Stomach smooth muscle (tissue), 2 donors: Measurements from ENCODE around the gene TLE6.
"Not testable (repeated sequence)": the region's sequence is repeated elsewhere in the genome, so short reads cannot be mapped to it uniquely, and the experiment has no call there.

ENCODE experiments used
- H3K27ac ChIP-seq: one replicate; pipeline ENCODE4 v1.7.0; 2013; ENCODE audit warnings: mild to moderate bottlenecking, low read length, inconsistent platforms
- H3K27me3 ChIP-seq, 2 donors: one replicate each; pipeline ENCODE4 v1.7.0; 2013; ENCODE audit warnings: low read length in 2 of 2; ENCODE audit not compliant: insufficient read depth in 2 of 2, control insufficient read depth in 1 of 2
- H3K36me3 ChIP-seq, 2 donors: one replicate each; pipeline ENCODE4 v1.7.0; 2013; ENCODE audit warnings: low read length in 2 of 2; ENCODE audit not compliant: control insufficient read depth in 2 of 2, insufficient read depth in 2 of 2
- H3K4me1 ChIP-seq: one replicate; pipeline ENCODE4 v1.7.0; 2013; ENCODE audit warnings: low read length; ENCODE audit not compliant: control insufficient read depth, insufficient read depth
- H3K4me3 ChIP-seq, 2 donors: one replicate each; pipeline ENCODE4 v1.7.0; 2013; ENCODE audit warnings: low read length in 2 of 2
- H3K9ac ChIP-seq, 2 donors: one replicate each; pipeline ENCODE4 v1.7.0; 2013; ENCODE audit warnings: low read length in 2 of 2, mild to moderate bottlenecking in 1 of 2
- H3K9me3 ChIP-seq, 2 donors: one replicate each; pipeline ENCODE4 v1.7.0; 2013; ENCODE audit warnings: low read length in 2 of 2; ENCODE audit not compliant: control insufficient read depth in 2 of 2
- donor health status: healthy.
- donor health status: Pancreatic carcinoma.

Gene TLE6

GRCh38 chr19:2977001-2977745 lies at the start of gene TLE6:
Gene TLE6, plus strand, starts transcription at chr19:2977564. Its CDS starts 670 bp downstream, at chr19:2978234.
- H3K4me3 ChIP-seq: peak within 1 kb of the TSS; percentile 76 to 81

GRCh38 chr19:2933490-2933910 lies 43.9 kb upstream of the TLE6 start:
- Histone ChIP-seq H3K27ac (no peak overlapping the region), H3K4me1 (no peaks in the 10 kb centered on the region), H3K9ac (no peak overlapping the region), H3K36me3 (peaks cover 24 to 30% of the 10 kb centered on the region in 2 donors), H3K4me3 (peak overlapping the region in 1 of 2 donors; percentile 0), H3K27me3 (no peaks in the 10 kb centered on the region), H3K9me3 (peaks cover 23 to 28% of the 10 kb centered on the region in 2 donors)

More at GRCh38 chr19:2977001-2977745, at the start of gene TLE6:
- no peaks in the 10 kb centered on the region for H3K9me3 ChIP-seq
- no peaks in the 10 kb centered on the region for H3K36me3 ChIP-seq
- no peak within 1 kb of the TSS for H3K27ac ChIP-seq
- H3K9ac ChIP-seq: peak within 1 kb of the TSS; percentile 39 to 47
- H3K4me1 ChIP-seq: peaks cover 20% of the 10 kb centered on the region
- no peaks in the 10 kb centered on the region for H3K27me3 ChIP-seq

- H3K36me3 ChIP-seq: peaks cover 27 to 31% of the 10 kb centered on the region in 2 donors
- H3K27me3 ChIP-seq, H3K9ac ChIP-seq: not testable (repeated sequence)
Observed at GRCh38 chr19:2935863-2936262, 41.5 kb upstream of the TLE6 start.

DNA sequence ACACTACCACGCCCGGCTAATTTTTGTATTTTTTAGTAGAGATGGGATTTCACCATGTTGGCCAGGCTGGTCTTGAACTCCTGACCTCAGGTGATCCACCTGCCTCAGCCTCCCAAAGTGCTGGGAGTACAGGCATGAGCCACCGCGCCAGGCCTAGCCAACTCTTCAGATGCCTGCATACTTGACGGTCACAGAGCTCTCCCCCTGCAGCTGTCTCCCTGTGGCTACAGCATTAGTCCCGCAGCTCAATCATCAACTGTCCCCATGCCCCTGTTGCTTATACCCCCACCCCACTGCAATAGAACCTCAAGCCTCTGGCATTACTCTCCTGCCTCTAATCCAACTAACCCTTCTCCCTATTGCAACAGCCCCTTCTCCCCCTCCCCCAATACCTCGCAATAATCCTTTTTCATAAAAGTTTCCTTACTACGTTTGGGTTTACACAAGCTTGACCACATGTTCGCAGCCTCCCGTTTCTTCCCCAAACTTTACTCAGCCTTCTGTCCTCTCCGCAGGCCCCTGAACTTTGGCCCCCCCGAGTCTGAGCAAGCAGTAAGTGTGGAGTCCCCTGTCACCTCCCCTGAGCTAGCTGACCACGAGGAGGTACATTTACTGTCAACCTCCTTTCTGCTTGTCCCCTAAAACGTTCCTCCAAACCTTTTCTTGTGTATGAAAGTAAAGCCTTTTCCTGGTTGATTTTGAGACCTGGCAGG lies 34.3 kb upstream of the TLE6 start:
- H3K9ac ChIP-seq: no peak overlapping the region
- peaks cover 1 to 10% of the 10 kb centered on the region in 2 donors for H3K36me3 ChIP-seq
- H3K9me3 ChIP-seq: no peaks in the 10 kb centered on the region
- H3K27ac ChIP-seq: no peak overlapping the region
- H3K27me3 ChIP-seq: no peaks in the 10 kb centered on the region
- no peak overlapping the region for H3K4me3 ChIP-seq
- H3K4me1 ChIP-seq: peaks cover 11% of the 10 kb centered on the region

More at GRCh38 chr19:2935863-2936262, 41.5 kb upstream of the TLE6 start:
- not testable (repeated sequence) for H3K4me3 ChIP-seq, H3K27ac ChIP-seq, H3K4me1 ChIP-seq
- peaks cover 20 to 23% of the 10 kb centered on the region in 2 donors for H3K9me3 ChIP-seq

GRCh38 chr19:2944403-2944774 lies 33.0 kb upstream of the TLE6 start:
- Histone ChIP-seq H3K27ac (peak overlapping the region; percentile 91), H3K27me3 (no peaks in the 10 kb centered on the region), H3K9ac (peak overlapping the region; percentile 78 to 86), H3K4me1 (peaks cover 15% of the 10 kb centered on the region), H3K4me3 (peak overlapping the region; percentile 81 to 90), H3K36me3 (peaks cover 0 to 4% of the 10 kb centered on the region in 2 donors), H3K9me3 (no peaks in the 10 kb centered on the region)

GRCh38 chr19:2944775-2945574 lies 32.4 kb upstream of the TLE6 start, which contains the start of gene ZNF77:
Gene ZNF77, minus strand, starts transcription at chr19:2944971. Its CDS starts 131 bp downstream, at chr19:2944840.
- H3K4me3 ChIP-seq: peak within 1 kb of the TSS; percentile 81 to 90
- H3K9me3 ChIP-seq: no peaks in the 10 kb centered on the region
- H3K27me3 ChIP-seq: no peaks in the 10 kb centered on the region
- no peaks in the 10 kb centered on the region for H3K36me3 ChIP-seq
- peak within 1 kb of the TSS; percentile 78 to 86 for H3K9ac ChIP-seq
- peaks cover 20% of the 10 kb centered on the region for H3K4me1 ChIP-seq
- H3K27ac ChIP-seq: peak within 1 kb of the TSS; percentile 91

GRCh38 chr19:2945575-2946184 lies 31.7 kb upstream of the TLE6 start:
- Histone ChIP-seq H3K27me3 (no peaks in the 10 kb centered on the region), H3K9ac (peak overlapping the region; percentile 68 to 86), H3K27ac (peak overlapping the region; percentile 91), H3K9me3 (no peaks in the 10 kb centered on the region), H3K4me3 (peak overlapping the region; percentile 81 to 90), H3K36me3 (no peaks in the 10 kb centered on the region), H3K4me1 (peaks cover 20% of the 10 kb centered on the region)

DNA sequence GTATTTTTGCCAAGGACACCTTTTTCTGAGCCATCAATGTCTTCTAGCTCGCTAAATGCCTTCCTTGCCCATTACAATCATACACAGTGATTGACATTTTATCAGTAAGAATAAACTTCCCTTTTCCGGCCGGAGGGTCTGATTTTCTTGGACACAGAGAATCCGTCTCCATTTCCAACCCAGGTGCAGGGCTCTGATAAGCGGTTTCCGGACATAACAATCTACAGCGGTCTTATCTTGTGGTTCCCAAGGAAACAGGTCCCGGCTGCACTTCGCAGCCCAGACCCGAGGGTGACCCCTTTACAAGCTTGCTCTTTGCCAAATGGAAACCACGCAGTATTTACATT lies 27.5 kb upstream of the TLE6 start:
- peak overlapping the region; percentile 92 to 99 for H3K9ac ChIP-seq
- H3K36me3 ChIP-seq: no peaks in the 10 kb centered on the region
- peak overlapping the region; percentile 97 for H3K27ac ChIP-seq
- H3K4me1 ChIP-seq: peaks cover 13% of the 10 kb centered on the region
- peak overlapping the region; percentile 97 to 99 for H3K4me3 ChIP-seq
- H3K9me3 ChIP-seq: no peaks in the 10 kb centered on the region
- no peaks in the 10 kb centered on the region for H3K27me3 ChIP-seq

DNA sequence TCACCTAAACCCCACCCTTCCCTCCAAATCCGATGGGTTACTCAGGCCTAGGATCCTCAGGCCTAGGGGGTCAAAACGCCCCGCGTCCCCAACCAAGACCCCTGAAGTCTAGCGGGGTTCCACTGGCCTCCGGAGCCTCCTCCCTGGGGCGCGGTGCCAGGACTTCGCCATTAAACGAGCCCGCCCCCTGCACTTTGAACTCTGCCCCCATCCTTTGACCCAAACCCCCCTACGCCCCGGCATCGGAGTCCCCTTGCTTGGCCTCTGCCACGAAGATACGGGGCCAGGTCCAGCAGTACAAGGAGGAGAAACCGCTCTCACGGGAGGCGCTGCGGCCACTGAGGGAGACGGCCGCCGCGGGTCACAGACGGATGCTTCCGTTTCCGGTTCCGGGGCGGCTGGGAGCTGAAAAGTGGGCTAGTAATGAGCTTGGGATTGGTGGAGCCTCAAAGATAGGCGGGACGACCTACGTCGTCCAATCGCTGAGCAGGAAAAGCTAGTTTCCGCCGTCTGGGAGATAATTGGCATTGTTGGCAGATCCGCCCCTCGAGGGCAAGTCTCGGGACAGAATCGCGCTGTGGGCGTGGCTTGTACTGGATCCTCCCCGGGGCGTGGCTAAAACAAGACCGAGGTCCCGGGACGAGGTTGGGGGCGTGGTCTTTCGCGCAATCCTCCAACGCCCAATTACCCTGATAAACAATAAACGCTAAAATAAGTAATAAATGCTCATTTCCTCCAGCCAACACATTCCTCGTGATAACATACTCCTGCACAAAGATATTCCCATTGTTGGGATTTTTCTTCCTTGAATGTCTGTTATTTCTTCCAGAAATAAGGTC lies 26.9 kb upstream of the TLE6 start:
- Histone ChIP-seq H3K4me3 (peak overlapping the region; percentile 97 to 99), H3K9me3 (no peaks in the 10 kb centered on the region), H3K9ac (peak overlapping the region; percentile 92 to 99), H3K27ac (peak overlapping the region; percentile 97), H3K4me1 (peaks cover 12% of the 10 kb centered on the region), H3K27me3 (no peaks in the 10 kb centered on the region), H3K36me3 (no peaks in the 10 kb centered on the region)
